ENCODE data around the gene GSN. TPM values are rescaled to one million over a fixed set of nuclear protein-coding genes. Genes with fewer than 3 reads are reported as not detected.
A peak's percentile ranks its signal among the peaks of the same experiment; 100 is the strongest.

The GSN gene
- total RNA-seq, 1 donor from 2014 or later, result 824 TPM

GRCh38 chr9:121246821-121247561, 21.0 kb upstream of the GSN start:
- DNase-seq, result peak; percentile 58

- no peak for DNase-seq
These were observed 18.4 kb upstream of the GSN start for GRCh38 chr9:121249563-121249962.

DNA sequence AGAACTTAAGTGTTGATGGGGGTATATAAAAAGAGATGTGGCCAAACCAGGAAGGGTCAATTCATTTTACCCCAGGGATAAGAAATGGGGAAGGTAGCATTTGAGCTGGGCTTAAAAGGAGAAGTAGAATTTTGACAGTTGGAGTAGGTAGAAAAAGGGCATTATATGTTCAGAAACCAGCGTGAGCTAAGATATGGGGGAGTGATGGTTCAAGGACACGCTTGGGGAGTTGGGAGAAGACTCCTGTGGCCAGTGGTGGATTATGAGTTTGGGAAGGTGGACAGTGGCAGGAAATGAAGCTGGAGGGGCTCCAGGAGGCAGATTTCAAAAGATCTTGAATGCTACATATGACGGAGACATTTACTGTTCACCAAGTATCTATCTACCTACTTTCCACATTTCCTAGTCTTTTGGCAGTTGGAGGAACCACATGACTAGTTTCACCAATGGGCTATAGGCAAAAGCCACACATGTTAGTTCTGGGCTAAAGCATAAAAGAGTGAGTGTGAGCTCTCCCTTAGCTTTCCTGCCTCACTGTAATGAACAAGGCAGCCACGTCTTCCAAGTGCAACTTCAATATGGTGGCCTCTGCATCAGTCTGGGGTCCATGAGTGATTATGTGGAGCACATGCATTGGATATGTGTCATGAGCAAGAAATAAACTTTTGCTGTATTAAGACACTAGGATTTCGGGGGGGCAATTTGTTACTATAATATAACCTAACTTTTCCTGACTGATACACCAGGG, 15.7 kb upstream of the GSN start:
- DNase-seq, result no peak

GRCh38 chr9:121253162-121253561, 14.8 kb upstream of the GSN start:
- DNase-seq, result no peak

DNA sequence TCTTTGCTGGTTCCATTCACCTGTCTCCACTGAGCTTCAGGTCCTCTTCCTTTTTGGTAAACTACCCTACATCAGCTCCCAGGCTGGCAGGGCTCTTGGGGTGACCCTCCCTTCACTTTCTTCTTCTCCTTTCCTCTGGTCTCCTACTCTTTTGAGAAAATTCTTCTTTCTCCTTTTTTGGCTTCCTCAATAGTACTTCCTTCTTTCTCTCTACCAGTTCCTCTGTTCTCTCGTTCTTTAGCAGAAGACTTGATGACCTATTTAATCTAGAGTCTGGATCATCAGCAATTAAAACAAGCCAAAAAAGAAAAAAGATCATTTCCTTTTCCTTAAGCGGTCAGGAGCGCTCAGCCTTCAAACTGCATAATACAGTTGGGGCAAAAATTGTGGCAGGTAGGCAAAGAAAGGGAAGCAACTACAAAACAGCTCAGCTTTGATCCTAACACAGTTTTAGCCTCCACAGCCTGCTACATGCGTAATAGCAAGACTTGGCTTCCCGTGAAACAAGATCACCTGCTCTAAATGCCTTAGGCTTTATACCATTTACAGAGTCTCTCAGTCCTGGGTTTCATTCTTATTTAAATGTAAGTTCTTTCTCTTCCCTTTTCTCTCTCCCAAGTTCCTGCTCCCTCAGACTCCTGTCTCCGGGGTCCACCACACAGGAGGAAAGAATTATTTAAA, 14.0 kb upstream of the GSN start:
- no peak for DNase-seq

GRCh38 chr9:121259498-121259897, 8.5 kb upstream of the GSN start:
- no peak for DNase-seq

- no peak for DNase-seq
These were observed 8.0 kb upstream of the GSN start for GRCh38 chr9:121259935-121260334.

GRCh38 chr9:121260457-121261106, 7.4 kb upstream of the GSN start:
- DNase-seq, result no peak

DNA sequence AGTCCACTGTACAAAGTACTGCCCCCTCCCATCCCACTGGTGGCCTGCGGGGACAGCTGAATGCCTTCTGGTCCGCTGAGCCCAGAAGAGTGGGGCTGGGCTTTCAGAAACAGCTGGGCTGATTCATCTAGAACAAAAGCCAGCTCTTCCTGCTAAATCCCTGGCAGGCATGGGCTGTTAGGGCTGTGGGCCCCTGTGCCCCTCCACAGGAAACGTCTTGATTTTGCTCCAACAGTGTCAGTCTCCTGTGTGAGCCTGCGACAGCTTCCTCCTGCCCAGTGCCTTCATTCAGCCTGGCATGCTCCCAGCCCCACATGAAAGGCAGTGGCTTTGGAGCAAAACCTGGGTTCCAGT, 6.9 kb upstream of the GSN start:
- peak; percentile 94 for DNase-seq

GRCh38 chr9:121261755-121262154, 6.2 kb upstream of the GSN start:
- DNase-seq, result no peak

DNA sequence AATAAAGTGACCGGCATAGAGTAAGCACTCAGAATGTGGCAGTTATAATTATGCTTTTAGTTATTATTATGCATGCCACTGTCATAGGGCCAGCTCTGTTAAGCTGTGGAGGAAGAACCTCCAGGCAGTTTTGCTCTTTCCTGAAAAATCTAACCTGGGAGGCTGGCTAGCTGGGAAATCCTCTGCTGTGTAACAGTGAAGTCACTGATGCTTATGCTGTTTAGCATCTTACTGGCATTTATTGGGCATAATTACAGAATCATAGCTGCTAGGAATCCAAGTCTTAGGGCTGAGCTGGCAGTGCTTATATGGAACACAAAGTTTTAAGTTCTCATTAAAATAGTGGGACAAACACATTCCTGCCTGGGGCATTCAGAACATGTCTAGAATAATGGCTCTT, 5.5 kb upstream of the GSN start:
- no peak for DNase-seq

DNA sequence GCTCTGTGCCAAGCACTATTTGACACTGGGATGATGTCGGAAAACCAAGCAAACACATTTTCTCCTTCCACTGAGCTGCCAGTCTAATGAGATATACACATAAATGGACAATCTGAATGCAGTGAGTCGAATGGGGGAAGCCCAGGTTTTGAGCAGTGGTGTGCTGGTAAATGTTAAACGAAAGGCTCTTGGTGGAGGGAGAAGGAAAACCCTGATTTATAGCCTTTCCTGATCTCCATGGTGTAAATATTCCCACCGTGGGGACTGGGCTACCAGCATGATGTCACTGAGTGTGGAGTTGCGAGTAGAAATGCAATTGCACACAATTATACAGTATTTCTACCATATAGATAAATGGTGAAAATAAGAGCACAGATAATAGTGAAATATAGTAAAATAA, 5.0 kb upstream of the GSN start:
- DNase-seq, result no peak

GRCh38 chr9:121266356-121266755, 1.6 kb upstream of the GSN start:
- no peak for DNase-seq

DNA sequence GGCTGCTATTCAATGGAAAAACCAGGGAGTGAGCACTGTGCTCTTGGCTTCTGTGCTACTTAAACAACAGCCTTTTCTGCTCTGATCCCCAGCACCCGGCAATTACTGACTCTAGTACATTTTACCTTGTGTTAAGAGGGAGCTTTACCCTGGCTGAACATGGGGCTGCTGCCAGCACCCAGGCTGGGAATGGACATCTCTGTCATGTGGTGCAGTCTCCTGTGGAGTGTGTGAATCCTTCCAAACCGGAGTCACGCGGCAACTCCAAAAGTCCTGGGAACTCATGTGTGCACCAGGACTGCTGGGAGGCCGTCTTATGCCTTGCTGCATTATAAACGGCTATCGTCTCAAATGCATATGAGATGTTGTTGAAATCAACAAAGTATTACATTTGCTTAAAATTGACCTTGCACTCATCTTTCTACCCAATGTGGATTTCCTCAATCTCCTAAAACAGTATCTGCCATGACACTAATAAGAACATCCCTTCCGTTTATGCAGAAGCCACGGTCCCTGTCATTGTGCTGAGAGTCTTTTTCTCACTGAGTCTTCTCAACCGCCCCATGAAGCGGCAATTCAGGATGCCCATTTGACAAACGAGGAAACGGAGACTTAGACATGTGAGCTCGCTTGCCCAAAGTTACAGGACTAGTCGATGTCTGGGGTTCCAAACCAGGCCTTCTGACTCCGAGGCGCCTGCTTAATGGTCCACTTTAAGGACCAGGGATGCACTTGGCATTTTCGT, 884 bp upstream of the GSN start:
- DNase-seq, result no peak

DNA sequence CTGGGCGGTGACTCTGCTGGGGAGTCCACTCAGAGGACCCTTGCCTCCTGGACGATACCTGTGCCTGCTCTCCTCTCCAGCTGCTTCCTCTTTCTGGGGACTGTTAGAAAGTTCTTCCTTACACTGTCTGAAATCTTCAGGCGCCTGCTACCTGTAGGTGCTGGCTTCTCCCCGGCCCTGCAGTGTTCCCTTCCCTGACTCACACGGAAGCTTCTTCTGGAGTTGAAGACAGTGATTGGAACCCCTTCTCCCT, 562 bp downstream of the GSN start:
- no peak for DNase-seq

DNA sequence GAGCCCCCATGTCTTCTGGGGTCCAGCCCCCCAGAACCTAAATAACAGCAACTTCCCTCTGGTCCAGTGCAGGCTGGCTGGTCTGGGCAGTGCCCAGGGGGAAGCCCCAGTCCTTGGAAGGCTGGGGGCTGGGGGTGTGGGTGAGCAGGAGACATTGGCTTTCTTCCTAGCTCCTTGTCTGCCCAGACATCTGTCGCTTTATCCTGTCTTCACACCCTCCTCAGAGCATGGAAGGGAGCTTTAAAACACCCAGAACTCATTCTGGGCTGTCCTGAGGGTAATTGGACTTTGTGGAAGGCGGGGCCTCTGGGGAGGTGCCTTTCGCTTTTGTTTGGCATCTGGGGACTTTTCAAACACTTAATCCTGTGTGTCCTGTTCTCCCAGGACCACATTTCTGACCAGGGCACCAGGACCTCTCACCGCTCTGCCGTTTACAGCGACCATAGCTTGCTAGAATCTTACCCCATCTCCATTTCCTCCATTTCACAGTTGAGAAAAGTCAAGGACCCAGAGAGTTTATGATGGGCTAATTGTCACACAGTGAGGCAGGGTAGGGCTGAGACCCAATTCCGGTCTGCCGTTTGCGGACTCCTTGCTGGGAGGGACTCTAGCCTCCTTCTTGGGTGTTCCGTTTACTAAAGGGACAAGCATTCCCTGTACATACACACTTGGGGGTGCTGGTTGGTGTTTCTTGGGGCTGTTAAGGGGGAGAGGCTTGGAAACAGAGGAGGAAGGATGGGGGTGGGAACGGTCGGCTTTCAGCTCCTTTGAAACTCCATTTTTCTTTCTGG, 1.1 kb downstream of the GSN start:
- no peak for DNase-seq

DNA sequence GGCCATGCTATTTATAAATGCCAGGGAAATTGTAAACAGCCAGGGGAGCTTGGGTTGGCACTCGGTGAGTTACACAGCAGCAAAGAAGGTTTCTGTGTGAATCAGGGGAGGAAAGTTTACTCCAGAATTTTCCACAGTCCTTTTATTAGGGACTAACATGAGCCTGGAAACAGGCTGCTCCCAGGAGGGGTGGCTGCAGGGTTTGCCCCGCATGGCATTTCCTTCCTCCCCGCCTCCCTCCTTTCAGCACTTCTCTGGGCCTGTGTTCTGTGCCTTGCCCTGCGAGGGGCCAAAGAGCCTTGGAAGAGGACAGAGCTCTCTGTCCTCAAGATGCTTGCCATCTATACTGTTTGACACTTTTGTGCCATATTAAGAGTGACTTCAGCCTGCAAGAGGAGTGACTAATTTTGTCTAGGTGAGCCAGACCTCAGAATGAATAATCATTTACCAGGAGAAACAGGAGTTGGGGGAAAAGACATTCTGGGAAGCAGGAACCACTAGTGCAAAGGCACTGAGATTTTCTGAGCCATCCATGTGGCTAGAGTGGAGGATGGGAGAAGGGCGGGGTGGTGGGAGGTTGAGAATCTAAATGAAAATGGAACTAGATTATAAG, 1.8 kb downstream of the GSN start:
- no peak for DNase-seq

GRCh38 chr9:121271368-121272341, 3.7 kb downstream of the GSN start:
- DNase-seq, result peak; percentile 86

GRCh38 chr9:121272401-121272948, 4.5 kb downstream of the GSN start:
- DNase-seq, result no peak
